ENCODE measurements around the gene PTTG2.
"Not testable (repeated sequence)": the region's sequence is repeated elsewhere in the genome, so short reads cannot be mapped to it uniquely, and the experiment has no call there.

PTTG2 gene

DNA sequence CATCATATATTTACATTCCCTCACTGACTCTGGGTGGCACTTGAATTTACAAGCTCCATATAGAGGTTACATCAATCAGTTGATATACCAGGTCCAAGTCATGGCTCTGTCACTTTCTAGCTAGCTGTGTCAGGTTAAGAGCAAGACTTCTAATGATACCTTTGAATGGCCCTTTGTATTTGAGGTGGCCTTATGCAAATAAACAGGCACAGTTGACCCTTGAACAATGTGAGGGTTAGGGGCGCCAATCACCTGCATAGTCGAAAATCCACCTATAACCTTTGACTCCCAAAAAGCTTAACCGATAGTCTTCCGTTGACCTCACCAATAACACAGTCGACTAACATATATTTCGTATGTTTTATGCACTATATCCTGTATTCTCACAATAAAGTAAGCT is 1.3 kb upstream of the PTTG2 start:
- DNase-seq: no peak

- no peak for DNase-seq
These were observed 667 bp downstream of the PTTG2 start for GRCh38 chr4:37960679-37961450.

DNA sequence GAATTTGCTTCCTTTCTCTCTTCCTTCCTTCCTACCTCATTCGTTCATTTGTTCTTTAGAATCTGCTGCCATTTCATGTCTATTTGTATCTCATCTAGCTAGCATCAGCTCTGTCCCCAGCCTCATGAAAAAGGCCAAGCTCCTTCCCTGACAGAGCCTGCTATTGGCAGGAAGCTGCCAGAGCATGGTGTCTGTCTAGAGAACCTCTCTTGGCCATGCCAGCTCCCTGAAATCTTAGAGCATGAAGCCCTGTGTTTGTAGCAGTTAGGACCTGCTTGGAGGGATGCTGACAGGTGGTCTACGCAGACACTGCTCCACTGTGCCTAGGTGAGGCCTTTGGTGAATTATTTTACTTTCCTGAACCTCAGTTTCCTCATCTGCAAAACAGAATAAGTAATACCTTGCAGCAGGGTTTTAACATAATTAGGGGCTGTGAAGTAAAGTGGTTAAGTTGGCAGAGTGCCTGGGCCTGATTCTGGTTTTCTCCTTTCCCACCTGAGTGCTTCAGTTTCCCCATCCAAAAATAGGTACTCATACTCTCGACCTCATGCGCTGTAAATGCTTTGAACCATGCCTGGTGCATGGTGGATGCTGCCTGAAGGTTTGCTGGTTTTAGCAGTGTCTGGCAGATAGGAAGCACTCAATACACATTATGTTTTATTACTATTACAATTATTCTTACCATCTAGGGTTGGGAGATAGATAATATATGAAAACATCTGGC is 4.7 kb downstream of the PTTG2 start:
- no peak for DNase-seq

- DNase-seq: no peak
These were observed 5.8 kb downstream of the PTTG2 start for GRCh38 chr4:37966044-37966443.

GRCh38 chr4:37967736-37968135 is 7.5 kb downstream of the PTTG2 start:
- no peak for DNase-seq

GRCh38 chr4:37968747-37969146 is 8.5 kb downstream of the PTTG2 start:
- no peak for DNase-seq

GRCh38 chr4:37970702-37971101 is 10.5 kb downstream of the PTTG2 start:
- DNase-seq: no peak

- no peak for DNase-seq
These were observed 11.0 kb downstream of the PTTG2 start for GRCh38 chr4:37971202-37971601.

GRCh38 chr4:37973441-37973840 is 13.2 kb downstream of the PTTG2 start:
- DNase-seq: no peak

DNA sequence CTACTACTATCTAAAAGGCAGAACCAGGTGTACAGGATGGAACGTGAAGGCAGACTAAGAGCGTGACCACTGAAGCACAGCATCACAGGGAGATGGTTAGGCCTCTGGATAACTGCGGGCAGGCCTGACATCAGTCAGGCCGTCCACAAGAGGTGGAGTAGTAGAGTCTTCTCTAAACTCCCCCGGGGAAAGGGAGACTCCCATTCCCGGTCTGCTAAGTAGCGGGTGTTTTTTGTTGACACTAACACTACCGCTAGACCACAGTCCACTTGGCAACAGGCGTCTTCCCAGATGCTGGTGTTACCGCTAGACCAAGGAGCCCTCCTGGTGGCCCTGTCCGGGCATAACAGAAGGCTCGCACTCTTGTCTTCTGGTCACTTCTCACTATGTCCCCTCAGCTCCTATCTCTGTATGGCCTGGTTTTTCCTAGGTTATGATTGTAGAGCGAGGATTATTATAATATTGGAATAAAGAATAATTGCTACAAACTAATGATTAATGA is 15.2 kb downstream of the PTTG2 start:
- DNase-seq: not testable (repeated sequence)

GRCh38 chr4:37976507-37976906 is 16.3 kb downstream of the PTTG2 start:
- no peak for DNase-seq

GRCh38 chr4:37976991-37977470 is 16.8 kb downstream of the PTTG2 start:
- peak; percentile 89 for DNase-seq

DNA sequence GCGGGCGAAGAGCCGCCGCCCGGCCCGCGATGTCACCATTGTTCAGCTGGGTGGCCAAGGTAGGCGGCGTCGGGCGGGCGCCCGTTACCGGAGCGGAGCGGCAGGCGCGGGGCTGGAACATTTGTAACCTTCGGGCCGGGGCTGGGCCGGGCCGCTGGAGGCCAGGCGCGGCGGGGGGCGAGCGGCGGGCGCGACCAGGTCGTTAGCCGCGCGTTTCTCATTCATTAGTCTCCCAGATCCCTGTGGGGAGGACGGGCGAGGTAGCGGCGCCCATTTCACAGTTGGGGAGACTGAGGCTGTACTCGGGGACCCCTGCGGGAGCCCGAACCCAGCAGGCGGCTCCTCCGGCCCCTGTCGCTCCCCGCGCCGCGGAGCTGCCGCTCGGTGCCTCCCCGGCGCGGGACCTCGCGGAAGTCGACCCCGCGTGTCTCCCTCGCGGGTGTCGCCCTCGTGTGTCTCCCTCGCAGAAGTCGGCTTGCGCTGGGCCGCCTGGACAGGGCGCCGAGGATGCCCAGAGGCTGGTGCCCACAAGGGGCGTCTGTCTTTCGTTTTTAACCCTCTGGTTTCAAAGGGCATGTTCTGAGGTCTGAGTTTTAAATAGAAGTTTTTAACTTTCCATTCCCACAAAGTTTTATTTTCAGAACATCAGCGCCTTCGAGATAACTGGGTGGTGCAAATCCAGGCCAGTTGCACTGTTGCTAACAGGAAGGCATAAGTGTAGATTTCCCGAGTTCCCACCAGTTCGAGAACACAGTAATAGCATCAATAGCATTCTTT is 17.5 kb downstream of the PTTG2 start:
- DNase-seq: peak; percentile 85

DNA sequence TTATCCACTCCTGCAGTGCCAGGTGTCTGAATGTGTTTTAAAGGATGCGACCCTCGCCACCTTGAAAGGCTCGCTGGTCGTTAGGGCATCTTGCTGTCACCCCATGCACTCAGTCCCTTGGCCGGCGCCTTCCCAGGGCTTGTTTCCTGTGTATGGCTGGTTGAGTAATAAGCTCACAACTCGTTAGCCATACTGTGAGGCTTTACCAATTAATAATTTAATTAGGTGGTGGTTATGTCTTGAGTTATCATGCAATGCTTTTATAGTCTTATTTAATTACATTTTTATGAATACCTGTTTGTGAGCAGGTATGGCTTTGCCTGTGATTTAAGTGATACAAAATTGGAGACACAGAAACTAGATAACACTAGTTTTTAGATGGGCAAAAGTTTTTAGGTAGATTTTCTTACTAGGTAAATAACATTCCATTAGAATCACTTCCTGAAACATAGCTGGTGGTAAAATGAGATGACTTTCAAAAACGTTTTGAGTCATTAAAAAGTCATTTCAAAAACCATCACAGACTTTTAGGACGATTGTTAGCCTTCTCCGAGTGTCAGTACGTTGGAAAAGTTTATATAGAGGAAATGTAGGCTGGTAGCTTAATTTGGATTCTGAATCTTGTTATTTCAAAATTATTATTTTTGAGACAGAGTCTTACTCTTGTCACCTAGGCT is 18.2 kb downstream of the PTTG2 start:
- DNase-seq: peak; percentile 43

DNA sequence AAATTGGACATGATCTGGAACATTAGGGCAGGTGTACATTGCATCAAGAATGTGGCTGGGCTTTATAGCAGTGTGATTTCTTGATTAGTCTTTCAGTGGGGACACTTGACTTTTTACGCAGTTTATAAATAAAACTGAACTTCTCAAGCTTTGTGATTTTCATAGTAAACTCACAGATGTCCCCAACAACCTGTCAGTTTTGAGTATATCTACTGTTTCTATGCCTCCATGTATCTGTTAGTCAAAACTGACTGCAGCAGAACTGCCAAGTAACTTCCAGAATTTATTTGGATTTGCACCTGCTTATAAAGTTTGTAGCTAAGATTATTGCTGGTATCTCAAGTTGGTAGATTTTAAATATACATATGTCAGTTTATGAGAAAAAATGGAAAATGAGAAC is 20.0 kb downstream of the PTTG2 start:
- DNase-seq: no peak

GRCh38 chr4:37981425-37981824 is 21.2 kb downstream of the PTTG2 start:
- DNase-seq: no peak

GRCh38 chr4:37981844-37982720 is 21.9 kb downstream of the PTTG2 start:
- DNase-seq: no peak

- DNase-seq: no peak
These were observed 22.5 kb downstream of the PTTG2 start for GRCh38 chr4:37982736-37983135.

DNA sequence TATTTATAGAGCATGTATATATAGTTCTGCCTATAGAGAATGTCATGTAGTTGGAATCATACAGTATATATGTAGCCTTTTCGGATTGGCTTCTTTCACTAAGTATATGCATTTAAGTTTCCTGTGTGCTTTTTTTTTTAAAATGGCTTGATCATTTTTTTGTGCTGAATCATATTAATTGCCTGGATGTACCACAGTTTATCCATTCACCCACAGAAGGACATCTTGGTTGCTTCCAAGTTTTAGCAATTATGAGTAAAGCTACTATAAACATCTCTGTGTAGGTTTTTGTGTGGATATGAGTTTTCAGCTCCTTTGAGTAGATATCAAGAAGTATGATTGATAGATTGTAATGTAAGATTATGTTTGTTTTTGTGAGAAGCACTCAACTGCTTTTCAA is 23.8 kb downstream of the PTTG2 start:
- DNase-seq: no peak

GRCh38 chr4:37985730-37986275 is 25.6 kb downstream of the PTTG2 start:
- DNase-seq: no peak

DNA sequence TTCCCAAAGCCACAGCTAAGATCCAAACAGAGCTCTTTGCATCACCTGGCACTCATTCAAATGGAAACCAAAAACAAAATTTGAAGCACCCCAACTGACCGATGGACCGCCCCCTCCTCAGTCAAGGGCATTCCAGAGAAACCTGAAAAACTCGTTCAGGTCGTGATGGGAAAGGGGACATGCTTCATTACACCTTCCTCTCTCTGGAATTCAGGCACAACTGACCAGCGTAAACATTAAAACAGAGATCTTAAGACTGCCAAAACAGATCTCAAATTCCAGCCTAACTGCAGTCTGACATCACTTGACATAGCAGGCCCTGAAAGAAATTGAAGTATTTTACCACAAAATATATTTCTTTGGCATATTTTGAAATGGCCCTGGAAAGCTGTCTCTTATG is 28.5 kb downstream of the PTTG2 start:
- DNase-seq: no peak

Measured in femur (tissue), 1 donor.